Central memory CD4-positive, alpha-beta T cell (primary cell): ENCODE results near the gene TRIM33.
"Not testable (repeated sequence)": the region's sequence is repeated elsewhere in the genome, so short reads cannot be mapped to it uniquely, and the experiment has no call there.

Experiments
- DNase-seq: peaks from one replicate; pipeline ENCODE4 v3.0.0; 2022

TRIM33 gene

DNA sequence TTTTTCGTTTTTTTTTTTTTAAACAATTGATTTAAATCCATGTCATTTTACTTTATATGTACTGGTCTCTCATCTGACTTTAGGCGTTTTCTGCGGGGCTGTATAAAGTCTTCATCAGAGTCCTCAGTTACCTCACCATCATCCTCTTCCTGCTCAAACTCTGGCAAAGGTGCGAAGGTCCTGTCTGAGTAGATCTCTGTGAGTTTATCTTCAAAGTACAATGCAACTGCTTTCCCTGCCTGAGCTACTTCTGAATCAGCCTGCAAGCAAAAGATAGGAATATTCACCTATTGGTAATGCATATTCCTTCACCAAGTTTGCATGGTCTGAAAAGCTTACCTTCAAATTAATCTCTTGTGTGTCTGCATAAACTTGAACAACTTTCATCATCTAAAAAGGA is 113.4 kb downstream of the TRIM33 start:
- DNase-seq: no peak

DNA sequence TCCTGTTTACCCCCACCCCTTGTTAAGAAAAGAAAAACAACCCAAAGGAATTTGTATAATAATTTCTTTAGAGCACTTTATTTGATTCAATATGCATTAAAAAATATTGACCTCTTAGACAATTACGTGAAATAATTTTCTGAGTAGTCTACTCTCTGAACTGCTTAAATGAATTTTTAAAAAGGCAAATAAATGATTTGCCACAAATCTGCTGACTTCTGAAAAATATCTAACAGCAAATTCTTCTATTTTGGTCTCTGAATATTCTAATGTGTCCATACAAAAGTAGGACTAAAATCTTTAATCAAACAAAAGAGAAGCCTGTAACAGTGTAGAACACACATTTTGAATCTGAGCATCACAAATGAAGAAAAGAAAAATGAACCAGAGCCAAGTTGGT is 115.1 kb downstream of the TRIM33 start:
- DNase-seq: no peak

DNA sequence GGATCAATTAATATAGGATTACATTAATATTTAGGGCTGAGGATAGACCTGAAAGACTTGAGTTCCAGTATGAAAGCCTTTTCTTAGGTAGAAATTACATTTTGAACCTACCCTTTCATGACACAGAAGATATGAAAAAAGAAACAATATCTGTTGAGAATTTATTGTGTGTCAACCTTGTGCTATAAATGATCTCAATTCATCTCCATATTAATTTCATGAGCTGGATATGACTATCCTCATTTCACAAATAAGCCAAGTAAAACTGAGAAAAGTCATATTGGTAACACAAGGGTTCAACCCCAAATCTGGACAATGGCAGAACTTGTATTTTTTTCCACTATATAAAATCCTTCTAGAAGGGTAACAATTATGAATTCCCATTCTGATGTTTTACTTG is 120.0 kb downstream of the TRIM33 start:
- DNase-seq: no peak

DNA sequence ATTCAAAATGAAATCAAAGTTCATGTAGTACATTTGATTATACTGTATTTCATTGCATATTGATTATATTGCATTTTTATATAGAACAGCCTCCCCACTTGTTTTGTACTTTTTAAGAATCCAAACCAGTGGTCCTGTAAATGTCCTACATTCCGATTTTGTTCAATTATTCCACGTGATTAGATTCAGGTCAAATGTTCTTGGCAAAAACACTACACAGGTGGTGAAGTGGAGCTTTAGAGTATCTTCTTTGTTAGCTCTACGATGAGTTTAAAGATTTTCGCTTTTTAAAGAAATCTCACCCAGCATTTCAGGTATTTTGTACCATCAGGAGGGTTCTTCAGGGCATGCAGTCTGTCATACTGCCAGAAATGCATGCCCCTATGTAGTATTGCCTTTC is 120.6 kb downstream of the TRIM33 start:
- no peak for DNase-seq

DNA sequence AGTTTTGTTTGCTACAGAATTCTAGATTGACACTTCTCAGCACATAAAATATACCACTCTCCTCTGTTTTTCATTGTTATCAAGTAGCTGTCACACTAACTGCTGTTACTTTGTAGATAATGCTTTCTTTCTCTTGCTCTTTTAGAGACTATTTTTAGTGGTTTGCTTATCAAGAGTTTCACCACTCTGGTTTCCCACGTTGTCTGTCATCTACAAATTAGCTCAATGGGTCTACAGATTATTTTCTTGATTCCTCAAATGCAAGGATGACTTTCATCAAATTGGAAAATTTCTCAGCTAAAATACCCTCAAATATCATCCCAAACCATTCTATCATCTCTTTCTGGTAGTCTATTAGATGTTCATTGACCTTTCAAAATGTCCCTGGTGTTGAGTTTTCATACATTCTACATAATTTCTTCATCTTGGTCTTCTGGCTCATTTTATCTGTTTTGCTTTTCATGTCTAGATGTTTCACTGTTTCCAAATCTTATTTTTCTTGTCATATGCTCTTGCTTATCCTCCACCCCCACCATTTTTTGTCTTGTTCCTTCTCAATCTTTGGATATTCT is 122.5 kb downstream of the TRIM33 start:
- no peak for DNase-seq

DNA sequence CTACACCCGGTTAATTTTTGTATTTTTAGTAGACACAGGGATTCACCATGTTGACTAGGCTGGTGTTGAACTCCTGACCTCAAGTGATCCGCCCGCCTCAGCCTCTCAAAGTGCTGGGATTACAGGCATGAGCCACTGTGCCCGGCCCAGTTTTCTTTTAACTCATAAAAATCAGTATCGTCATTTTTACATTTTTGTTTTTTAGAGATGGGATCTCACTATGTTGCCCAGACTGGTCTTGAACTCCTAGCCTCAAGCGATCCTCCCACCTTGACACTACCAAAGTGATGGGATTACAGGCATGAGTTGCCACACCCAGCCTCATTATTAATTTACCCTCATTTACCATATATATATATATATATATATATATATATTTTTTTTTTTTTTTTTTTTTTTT is 123.4 kb downstream of the TRIM33 start:
- not testable (repeated sequence) for DNase-seq

DNA sequence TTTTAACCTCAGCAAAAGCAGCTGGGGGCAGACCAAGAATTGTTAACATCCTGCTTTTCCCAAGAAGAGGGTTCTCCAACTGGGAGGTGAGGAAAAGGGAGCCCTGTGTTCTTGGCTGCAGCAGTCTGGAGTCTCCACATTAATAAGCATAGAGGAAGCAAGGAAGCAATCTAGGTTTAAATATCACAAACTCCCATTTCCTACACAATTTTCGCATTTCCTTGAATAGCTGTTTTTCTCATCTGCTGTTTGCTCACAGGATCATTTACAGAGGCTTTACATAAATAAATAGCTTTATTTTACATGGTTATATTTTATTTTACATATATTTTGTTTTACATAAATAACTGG is 124.0 kb downstream of the TRIM33 start:
- DNase-seq: no peak

DNA sequence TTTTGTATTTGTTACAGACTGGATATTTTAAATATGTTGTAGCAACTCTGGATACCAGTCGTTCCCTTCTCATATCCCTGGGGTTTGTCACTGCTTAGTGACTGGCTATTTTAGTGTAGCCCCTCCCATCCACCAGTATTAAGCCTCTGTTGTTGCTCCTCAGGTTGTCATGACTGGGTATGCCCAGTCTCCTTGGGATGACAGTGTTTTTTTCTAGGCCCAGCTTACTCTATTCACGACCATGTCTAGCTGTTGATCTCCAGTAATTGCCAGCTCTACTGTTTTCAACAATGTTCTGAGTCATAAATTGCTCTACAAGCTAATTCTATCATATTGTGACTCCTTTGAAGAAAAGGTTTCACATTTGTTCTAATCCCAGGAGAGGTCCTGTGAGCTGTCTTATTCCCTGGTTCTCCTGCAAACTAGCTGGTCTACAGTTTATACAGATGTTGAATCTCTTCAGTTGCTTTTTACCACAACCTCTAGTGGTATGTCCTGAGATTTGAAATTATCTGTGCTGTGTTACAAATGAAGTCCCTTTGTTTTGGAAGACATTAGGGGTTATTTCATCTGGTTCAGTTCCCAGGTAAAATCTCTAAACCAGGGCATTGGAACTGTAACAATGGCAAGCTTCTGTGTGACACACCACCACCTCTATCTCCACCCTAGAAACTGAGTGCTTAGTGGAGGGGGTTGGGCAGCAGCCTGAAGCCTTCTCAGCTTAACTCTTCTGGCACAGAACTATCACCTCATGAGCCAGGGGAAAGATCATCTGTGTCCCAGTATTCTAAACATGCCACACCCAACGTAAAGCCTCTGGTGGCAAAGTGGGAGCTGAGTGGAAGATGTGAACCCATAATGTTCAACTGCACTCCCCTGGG is 124.6 kb downstream of the TRIM33 start:
- no peak for DNase-seq

DNA sequence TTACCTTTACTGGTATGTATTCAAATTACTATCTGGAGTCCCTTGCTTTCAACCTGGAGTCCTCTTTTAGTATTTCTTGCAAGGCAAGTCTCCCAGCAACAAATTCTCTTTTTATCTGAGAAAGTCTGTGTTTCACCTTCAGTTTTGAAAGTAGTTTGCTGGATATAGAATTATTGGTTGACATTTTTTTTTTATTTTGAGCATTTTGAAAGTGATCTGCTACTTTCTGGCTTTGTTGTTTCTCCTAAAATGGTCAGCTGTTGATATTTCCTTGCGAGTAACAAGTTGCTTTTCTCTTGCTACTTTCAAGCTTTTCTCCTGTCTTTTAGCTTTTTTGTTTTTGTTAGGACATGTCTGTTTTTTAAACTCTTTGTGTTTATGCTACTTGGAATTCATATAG is 126.1 kb downstream of the TRIM33 start:
- DNase-seq: no peak

DNA sequence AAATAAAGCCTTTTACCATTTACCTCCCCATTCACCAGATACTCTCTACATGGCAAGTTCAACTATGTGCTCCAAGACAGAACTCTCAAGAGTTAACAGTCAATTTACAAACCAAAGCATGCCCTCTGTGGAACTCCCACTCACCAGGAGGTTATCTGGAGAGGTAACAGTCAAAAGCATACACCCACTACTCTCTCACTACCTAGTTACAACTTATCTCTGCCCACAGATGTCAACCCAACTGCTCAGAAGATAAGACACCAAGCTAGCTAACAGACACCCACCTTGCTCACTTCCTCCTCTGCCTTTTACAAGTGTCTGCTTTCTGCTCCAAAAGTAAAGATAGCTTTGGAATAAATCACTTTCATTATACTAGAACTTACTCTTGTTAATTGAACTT is 131.0 kb downstream of the TRIM33 start:
- no peak for DNase-seq

DNA sequence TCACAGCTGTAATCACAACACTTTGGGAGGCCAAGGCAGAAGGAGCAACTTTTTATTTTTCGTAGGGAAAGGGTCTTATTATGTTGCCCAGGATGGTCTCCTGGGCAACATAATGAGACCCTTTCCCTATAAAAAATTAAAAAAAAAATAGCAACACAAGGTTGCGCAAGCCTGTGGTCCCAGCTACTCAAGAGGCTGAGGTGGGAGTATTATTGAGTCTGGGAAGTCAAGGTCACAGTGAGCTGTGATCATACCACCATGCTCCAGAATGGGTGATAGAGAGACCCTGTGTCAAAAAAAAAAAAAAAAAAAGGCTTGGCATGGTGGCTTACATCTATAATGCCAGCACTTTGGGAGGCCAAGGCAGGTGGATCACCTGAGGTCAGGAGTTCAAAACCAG is 131.6 kb downstream of the TRIM33 start:
- DNase-seq: no peak

DNA sequence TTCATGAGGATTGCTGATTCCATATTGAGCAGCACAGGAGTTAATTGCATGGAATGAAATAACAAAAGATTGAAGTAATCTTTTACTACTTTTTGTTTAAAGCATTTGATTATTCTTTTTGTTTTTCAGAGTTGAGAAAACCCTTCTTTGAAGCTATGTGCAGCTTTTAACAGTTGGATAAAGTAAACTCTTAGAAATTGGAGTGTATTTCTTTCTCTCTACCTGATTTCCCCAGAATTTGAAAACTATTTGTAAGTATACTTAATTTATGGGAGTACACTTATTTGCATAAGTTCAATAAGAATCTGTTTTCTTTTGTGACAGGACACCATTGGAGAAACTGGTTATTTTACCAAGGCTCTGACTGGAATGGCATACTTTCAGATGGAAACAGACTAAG is 133.6 kb downstream of the TRIM33 start:
- no peak for DNase-seq

DNA sequence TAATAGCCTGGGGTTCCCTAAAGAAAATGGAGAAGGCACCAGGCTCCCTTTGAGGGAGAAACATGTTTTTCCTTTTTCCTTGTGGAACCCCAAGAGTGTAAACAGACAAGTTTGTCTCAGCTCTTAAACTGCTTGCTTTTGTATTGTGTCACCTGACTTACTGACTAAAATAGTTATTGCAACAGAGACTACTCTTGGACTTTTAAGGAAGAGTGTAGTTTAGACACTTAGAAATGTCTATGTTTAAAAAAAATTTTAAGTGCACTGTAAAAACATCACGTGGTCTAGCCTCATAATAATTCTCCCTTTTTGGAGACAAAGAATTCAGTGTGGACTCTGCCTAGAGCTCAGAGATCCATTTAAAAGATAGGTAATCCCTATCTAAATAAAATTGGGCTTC is 141.1 kb downstream of the TRIM33 start:
- no peak for DNase-seq

DNA sequence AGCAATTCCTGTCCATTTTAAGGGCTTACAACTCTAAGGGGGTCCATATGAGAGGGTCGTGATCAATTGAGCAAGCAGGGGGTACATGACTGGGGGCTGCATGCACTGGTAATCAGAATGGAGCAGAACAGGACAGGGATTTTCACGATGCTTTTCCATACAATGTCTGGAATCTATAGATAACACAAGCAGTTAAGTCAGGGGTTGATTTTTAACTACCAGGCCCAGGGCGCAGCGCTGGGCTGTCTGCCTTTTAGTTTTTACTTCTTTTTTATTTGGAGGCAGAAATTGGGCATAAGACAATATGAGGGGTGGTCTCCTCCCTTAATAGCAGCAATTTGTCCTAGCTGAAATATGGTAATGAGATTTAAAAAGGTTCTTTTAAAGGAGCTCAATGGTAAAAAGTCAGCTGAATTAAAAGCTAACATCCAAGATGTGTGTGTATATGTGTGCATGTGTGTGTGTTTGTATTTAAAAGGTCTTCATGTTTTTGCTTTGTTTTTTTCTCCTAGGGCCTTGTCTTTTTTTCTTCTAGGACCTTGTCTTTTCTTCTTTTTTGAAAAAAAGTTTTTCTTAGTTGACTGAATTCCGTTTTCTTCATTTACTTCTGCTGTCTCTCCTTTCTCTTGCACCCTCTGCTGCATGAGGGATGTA is 141.6 kb downstream of the TRIM33 start:
- DNase-seq: not testable (repeated sequence)

DNA sequence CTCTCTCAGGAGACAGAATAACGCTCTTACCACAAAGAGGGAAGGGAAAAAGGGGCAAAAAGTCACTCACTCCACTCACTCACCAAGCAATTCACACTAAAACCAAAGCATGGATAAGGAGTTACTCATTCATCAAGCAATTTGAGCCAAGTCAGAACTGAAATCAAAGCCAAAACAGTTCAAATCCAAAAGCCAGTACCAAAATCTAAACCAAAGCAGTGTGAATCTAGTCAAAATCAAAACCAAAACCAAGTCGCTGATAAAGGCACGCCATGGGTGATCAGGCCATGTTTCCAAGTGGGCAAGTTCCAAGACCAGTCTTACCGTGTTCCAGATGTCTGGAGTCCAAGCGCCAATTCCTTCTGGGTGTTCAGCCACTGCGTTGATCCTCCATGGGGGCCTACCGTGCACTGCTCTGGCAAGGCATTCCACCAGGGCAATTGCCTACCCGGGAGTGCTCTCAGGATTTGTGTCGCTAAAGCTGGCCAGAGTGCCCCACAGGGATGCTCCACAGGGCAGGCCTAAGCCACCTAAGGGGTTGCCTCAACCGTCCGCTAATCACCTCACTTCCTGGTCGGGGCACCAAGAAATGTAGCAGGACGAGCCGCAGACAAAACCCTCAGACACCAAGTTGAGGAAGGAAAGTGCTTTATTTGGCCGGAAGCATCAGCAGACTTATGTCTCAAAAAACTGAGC is 142.3 kb downstream of the TRIM33 start:
- DNase-seq: no peak

DNA sequence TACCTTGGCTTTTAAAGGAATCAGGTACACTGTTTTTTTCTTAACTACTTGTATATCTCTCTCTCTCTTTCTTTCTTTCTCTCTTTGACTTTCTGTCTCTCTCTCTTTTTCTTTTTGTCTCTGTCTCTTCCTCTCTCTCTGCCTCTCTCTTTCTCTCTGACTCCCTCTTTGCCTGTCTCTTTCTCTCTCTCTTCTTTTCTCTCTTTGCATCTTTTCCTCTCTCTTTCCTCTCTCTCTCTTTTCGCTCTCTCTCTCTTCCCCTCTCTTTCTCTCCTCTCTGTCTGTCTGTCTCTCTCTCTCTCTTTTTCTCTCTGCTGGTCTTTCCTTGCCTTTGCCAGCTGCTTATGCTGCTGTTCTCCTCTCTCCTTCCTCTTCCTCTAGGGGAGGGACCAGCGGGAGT is 143.2 kb downstream of the TRIM33 start:
- no peak for DNase-seq

DNA sequence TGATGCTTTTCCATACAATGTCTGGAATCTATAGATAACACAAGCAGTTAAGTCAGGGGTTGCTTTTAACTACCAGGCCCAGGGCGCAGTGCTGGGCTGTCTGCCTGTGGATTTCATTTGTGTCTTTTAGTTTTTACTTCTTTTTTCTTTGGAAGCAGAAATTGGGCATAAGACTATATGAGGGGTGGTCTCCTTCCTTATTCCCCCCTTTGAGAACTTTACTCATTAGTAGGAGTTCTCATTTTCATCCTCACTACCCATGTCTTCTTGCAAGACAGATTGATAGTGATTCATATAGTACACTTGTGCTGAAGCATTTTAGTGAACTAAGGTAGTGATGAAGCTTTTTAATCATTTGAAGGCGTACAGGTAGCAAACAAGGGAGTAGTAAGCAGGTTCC is 147.8 kb downstream of the TRIM33 start:
- not testable (repeated sequence) for DNase-seq

DNA sequence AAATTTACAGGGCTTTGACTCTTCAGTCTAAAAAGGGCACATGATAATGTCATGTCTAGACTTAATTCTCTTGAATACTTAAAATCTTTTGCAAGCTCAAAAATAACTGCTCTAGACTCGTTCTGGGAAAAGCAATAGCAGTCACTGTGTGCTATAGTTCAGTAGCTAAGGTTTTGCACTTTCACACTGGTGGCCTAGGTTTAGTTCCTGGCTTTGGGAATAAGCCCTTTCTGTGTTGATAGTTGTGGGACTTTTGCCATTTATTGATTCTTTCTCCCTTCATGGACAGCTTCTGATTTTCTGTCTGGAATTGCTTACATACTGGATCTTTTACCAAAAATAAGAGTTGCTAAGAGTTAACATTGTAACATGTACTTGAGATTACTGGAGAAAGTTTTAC is 151.2 kb downstream of the TRIM33 start:
- no peak for DNase-seq

DNA sequence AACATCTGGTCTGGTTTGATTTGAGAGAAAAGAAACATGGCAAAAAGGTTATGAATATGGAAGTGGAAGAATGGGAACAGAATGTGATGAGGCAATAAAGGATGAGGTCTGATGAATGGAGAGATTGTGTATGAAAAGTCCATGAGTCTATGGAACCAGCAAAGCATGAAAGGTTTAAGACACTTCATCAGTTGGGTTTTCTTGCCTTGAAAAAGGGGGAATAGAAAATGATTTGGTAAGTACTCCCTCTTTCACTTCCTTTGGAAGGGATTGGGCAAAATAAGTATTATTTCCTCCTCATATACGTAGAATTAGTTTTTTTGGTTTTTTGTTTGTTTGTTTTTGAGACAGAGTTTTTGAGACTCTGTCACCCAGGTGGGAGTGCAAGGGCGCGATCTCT is 155.8 kb downstream of the TRIM33 start:
- no peak for DNase-seq

DNA sequence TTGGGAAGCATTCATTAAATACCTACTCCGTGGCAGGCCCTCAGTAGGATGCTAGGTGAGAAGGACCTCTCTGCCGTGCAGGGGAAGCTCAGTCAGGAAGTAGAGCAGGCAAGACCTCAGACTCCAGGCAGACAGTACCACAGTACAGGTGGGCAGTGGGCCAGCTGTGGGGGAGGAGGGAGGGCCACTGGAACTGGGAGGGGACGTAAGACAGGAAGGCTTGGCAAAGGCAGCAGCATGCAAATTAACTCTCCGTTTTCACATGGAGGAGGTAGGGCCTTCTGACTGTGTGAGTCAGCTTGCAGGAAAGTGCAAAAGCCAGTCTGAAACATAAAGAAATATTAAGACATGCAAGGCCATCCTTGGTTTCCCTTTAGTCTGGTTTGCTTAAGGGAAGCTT is 157.7 kb downstream of the TRIM33 start:
- no peak for DNase-seq

DNA sequence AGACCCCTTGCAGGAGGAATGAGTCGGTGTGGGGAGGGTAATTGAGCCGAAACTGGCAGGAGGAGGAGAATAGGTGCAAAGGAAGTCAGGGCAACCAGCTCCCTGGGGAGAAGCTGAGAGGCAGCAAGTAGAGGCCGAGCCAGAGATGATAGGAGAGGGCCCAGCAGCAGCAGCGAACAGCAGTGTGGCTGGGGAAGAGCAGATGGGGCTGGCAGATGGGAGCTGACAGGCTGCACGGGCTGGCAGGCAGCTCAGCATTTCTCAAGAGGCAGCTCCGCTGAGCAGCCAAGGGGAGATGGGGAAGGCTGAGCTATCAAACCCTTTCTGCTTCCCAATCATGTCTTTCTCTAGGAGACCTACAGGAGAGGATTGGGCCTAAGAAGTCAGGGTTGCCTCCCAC is 158.2 kb downstream of the TRIM33 start:
- DNase-seq: no peak

DNA sequence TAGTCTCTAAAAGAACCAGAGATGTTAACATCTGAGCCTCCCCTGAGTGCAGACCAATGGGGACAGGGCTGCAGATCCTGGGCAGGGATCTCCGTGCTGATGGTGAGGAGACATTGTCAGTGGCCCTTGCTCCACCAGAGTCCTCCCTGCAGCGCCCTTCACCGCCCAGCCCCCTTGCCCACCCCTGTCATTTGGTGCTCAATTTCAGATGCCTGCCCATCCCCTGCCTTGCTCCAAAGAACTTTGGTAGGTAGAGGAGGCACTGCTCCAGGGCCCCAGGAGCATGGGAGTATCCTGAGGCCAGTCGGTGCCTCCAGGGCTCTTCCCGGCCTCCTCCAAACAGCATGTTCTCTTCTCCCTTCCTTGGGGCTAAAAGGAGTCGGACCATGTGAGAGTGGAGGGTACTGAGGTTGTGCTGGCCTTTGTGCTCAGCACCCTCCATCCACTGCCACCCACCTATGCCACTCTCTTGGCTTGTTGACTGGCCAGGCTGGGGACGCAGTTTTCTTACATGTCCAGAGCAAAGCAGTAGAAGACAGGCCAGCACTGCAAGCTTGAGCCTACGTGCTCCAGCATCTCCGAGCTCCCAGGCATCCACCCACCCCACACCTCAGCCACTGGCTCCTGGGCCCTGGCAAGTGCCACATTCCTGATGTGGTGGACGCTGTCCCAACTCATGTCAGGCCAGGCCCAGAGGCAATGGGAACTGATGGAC is 160.1 kb downstream of the TRIM33 start:
- DNase-seq: no peak
